ENCODE results near the gene RGS12. TPM values are rescaled to one million over a fixed set of nuclear protein-coding genes. Genes with fewer than 3 reads are reported as not detected.

The RGS12 gene
- total RNA-seq (2014; rRNA removed; shearing (Covaris generic)) (6.4 and 9.4 TPM in 2 replicates), total RNA-seq (2022) (5.2 and 6.5 TPM in 2 replicates), Bru-seq, nascent RNA (percentile 31 among the genes with signal in this experiment), BruChase-seq, experiment 1, labeled RNA remaining after a 6-hour chase (percentile 31 among the genes with signal in this experiment), BruChase-seq, experiment 2, labeled RNA remaining after a 2-hour chase (percentile 34 among the genes with signal in this experiment)
- long read RNA-seq, partial matches to known transcripts = 1 of 1 reads
- long read RNA-seq, other reads (novel, unspliced or antisense) = 0 of 1 reads

GRCh38 chr4:3292571-3293400 is at the start of gene RGS12:
Gene RGS12 (plus strand): TSS chr4:3293021. CDS start chr4:3316171, 23,150 bp downstream.
- DNase-seq (ENCODE audit: low spot score) = peak; percentile 76
- no peak within 1 kb of the TSS for H3K27ac ChIP-seq (ENCODE audit: low read depth, low read length, poor library complexity, severe bottlenecking)
- H2AFZ ChIP-seq (ENCODE audit: low read length) = peak within 1 kb of the TSS; percentile 69; the same call in 1 of the 2 replicates
- H3K4me1 ChIP-seq (ENCODE audit: insufficient read depth, low read length, poor library complexity, severe bottlenecking) = peaks cover 9% of the 10 kb centered on the region
- no peaks in the 10 kb centered on the region for H4K20me1 ChIP-seq (ENCODE audit: insufficient read depth, low read length)
- peak within 1 kb of the TSS; percentile 73 for H3K4me3 ChIP-seq (ENCODE audit: low read depth, low read length, poor library complexity, severe bottlenecking)
- ChIA-PET CTCF (ENCODE audit: unreplicated experiment) (no interaction called here), POLR2A (interaction anchor here (0.6 kb wide), 1 partner anchor 21 kb away, joined by 3 read pairs; no protein-coding TSS in a partner anchor)
- H3K9me2 ChIP-seq (ENCODE audit: insufficient read depth, low read length) = no peaks in the 10 kb centered on the region
- H3K9me3 ChIP-seq (ENCODE audit: low read length) = no peaks in the 10 kb centered on the region
- no peaks in the 10 kb centered on the region for H3K79me2 ChIP-seq (ENCODE audit: insufficient read depth, low read depth, low read length)
- peak within 1 kb of the TSS; percentile 99 for H3K4me2 ChIP-seq (ENCODE audit: low read length)
- no peak for TF ChIP-seq EZH2phosphoT487 (IDR thresholded peaks at IDR 0.05; ENCODE audit: borderline replicate concordance, low read depth, low read length)
- no peak for TF ChIP-seq CTCF (conservative IDR thresholded peaks at IDR 0.05; ENCODE audit: low read length)
- intact Hi-C loops (cut with micrococcal nuclease; ENCODE audit: unreplicated experiment) = no loop called here
- no peaks in the 10 kb centered on the region for H3K36me3 ChIP-seq (ENCODE audit: insufficient read depth, low read length)
- no TSS peak for BruUV-seq (replicated peaks)

GRCh38 chr4:3243136-3243780 is 49.6 kb upstream of the RGS12 start:
- BruUV-seq (replicated peaks) = no TSS peak
- H3K27ac ChIP-seq (ENCODE audit: low read depth, low read length, poor library complexity, severe bottlenecking) = no peak overlapping the region
- ChIA-PET POLR2A (no interaction called here), CTCF (ENCODE audit: unreplicated experiment) (no interaction called here)
- no peak overlapping the region for H3K4me3 ChIP-seq (ENCODE audit: low read depth, low read length, poor library complexity, severe bottlenecking)
- H3K79me2 ChIP-seq (ENCODE audit: insufficient read depth, low read depth, low read length) = no peaks in the 10 kb centered on the region
- H3K9me3 ChIP-seq (ENCODE audit: low read length) = no peaks in the 10 kb centered on the region
- peaks cover 23% of the 10 kb centered on the region; the same call in 1 of the 2 replicates for H3K36me3 ChIP-seq (ENCODE audit: insufficient read depth, low read length)
- intact Hi-C loops (cut with micrococcal nuclease; ENCODE audit: unreplicated experiment) = no loop called here
- H3K4me1 ChIP-seq (ENCODE audit: insufficient read depth, low read length, poor library complexity, severe bottlenecking) = no peaks in the 10 kb centered on the region
- no peak overlapping the region for H2AFZ ChIP-seq (ENCODE audit: low read length)
- H3K9me2 ChIP-seq (ENCODE audit: insufficient read depth, low read length) = no peaks in the 10 kb centered on the region
- H3K4me2 ChIP-seq (ENCODE audit: low read length) = no peak overlapping the region
- no peak for TF ChIP-seq EZH2phosphoT487 (IDR thresholded peaks at IDR 0.05; ENCODE audit: borderline replicate concordance, low read depth, low read length)
- no peak for TF ChIP-seq CTCF (conservative IDR thresholded peaks at IDR 0.05; ENCODE audit: low read length)
- H4K20me1 ChIP-seq (ENCODE audit: insufficient read depth, low read length) = no peaks in the 10 kb centered on the region
- DNase-seq (ENCODE audit: low spot score) = no peak
